Inflammatory macrophage (primary cell): Measurements from ENCODE around the gene CDK5RAP2.
"Not testable (repeated sequence)": the region's sequence is repeated elsewhere in the genome, so short reads cannot be mapped to it uniquely, and the experiment has no call there.

Source experiments
- DNase-seq, 2 donors: peaks; one replicate each; pipeline ENCODE4 v3.0.0-alpha.2; 2020 to 2022

CDK5RAP2 gene

DNA sequence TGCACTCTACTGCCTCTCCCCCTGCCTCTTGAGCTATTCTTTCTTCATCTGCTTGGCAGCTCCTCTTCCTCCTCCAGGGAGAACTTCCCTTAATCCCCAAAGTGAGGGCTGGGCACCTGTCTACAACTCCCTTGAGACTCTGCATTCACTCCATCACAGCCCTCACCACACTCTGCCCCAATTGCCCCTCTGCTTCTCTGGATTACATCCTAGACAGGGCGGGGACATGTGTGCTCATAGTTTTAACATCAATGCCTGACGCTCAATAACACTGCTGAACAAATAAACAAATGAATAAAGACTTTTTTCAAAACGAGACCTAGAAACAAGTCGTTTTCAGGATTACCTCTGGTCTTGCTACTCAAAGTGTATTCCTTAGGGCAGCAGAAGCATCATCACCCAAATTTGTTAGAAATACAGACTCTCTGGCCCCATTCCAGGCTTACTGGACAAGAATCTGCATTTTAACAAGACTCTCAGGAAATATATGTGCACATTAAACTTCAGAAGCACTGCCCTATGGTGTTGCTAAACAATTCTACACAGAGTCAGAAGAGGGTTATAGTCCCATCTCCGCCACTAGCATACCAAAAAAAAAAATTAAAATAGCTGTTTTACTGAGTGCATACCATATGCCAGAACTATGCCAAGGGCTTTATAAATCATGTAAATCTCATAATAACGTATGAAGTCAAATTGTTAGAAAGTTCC is 115.6 kb downstream of the CDK5RAP2 start:
- DNase-seq: no peak

DNA sequence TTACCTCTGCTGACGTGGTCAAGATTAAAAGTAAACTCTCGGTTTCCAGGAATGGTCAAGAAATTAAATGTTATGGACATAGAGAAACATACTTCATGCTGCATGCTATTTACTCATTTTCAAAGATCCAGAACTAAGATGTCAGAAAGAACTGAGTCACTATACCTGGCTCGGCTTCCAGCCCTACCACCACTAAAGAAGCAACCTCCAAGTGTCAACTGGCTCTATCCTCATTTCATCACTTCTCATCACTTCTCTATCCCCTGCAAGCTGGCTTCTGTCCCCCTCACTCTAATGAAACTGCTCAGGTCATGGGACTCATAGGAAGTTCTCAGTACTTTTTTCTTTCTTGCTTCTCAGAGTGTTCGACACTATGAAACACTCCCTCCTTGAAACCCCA is 116.2 kb downstream of the CDK5RAP2 start:
- DNase-seq: peak; percentile 4 to 22

DNA sequence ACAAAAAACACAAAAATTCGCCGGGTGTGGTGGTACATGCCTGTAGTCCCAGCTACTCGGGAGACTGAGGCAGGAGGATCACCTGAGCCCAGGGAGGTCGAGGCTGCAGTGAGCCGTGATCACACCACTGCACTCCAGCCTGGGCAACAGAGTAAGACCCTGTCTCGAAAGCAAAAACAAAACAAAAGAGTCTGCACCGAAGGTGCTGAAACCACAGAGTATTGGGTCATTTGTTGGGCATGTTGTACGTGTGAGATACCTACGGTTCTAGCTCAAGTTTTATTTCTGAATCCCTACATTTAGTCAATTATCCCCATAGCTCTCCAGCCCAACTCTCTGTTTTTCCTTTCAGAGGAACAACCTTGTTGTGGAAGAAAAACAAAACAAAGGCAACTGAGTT is 118.3 kb downstream of the CDK5RAP2 start:
- DNase-seq: not testable (repeated sequence)

- DNase-seq: no peak
Observed at GRCh38 chr9:120456218-120456617, 123.7 kb downstream of the CDK5RAP2 start.

GRCh38 chr9:120454467-120454866 is 125.5 kb downstream of the CDK5RAP2 start:
- no peak for DNase-seq

DNA sequence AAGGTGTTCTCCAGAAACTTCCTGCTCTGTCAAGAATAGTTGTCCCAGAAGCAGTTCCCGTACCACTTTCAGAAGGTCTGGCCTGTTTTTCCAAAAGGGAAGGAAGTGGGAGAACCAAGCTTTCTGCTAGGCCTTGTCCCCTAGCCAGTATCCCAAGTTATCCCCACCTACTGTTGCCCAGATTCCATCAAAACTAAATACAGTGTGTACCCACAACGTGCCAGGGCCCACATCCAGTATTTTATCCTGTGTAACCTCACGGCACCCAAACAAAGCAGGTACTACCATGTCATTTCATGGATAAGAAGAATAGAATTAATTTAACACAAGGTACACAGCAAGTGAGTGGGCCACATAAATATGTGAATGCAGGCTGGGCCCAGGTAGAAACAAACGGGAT is 126.2 kb downstream of the CDK5RAP2 start:
- no peak for DNase-seq

DNA sequence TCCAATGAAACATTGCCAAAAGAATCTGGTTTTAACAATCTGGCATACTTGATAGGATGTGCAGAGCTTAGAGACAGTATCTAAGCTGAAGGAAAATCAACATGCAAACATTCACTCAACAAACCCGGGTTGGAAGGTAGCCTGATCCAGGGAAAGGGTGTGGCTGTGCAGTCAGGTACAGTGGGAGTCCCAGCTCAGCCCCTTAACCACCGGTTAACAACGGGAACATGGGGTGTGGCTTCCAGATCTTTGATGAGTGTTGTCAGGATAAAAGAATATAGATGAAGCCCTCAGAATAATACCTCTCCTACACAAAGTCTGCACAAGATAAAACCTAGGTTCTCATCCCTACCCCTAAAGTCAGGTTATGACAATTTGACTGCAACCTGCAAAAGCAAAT is 127.3 kb downstream of the CDK5RAP2 start:
- no peak for DNase-seq

DNA sequence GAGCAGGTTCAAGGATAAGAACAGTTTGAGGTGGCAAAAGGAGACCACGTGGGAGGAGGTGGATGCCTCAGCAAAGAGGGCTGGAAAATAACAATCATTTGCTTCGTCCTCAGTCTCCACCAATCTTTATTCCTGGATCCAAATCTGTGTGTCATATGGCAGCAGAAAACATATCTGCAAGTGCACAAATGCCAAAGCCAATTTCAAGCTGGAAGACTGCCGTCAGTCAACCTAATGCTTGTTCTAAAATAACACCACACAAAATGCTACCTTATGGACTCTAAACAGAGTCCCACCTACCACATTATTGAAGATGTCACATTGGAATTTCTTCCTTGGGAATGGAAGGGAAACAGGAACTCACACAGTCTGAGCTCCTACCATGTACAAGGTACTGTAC is 129.1 kb downstream of the CDK5RAP2 start:
- no peak for DNase-seq

GRCh38 chr9:120449566-120449965 is 130.4 kb downstream of the CDK5RAP2 start:
- DNase-seq: no peak

GRCh38 chr9:120447959-120448500 is 131.9 kb downstream of the CDK5RAP2 start:
- DNase-seq: no peak

DNA sequence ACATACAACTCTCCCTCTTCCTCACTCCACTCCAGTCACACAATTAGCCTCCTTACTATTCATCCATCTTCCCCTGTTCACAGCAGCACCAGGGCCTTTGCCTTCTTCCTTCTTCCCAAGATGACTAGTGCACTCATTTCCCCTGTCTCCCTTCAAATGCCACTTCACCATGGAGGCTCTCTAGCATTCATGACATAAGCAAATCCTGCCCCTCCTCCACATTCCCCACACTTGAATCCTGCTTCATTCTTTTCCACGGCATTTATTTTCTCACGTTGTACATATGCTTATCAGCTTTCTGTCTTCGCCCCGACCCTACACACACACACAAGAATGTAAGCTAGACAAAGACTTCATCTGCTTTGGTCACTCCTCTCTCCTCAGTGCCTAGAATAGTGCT is 133.3 kb downstream of the CDK5RAP2 start:
- DNase-seq: peak in 1 of 2 donors; percentile 11

- no peak for DNase-seq
Observed at GRCh38 chr9:120443976-120444375, 136.0 kb downstream of the CDK5RAP2 start.

DNA sequence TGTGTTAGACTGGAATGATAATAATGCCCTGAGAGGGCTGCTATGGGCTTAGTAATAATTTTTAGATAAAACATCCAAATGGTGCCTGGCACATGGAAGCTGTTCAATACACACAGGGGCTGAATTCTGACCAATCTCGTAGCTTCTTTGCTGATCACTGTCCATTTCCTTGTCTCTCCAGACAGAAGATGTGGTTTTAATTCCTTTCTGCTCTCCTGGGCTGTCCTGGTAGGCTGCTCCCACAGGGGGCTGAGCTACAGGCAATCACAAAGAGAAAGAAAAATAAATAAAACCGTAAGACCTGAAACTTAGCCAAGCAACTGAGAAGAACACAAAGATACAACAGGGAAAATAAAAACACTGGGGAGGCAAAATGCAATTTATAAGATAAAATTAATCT is 136.5 kb downstream of the CDK5RAP2 start:
- no peak for DNase-seq

DNA sequence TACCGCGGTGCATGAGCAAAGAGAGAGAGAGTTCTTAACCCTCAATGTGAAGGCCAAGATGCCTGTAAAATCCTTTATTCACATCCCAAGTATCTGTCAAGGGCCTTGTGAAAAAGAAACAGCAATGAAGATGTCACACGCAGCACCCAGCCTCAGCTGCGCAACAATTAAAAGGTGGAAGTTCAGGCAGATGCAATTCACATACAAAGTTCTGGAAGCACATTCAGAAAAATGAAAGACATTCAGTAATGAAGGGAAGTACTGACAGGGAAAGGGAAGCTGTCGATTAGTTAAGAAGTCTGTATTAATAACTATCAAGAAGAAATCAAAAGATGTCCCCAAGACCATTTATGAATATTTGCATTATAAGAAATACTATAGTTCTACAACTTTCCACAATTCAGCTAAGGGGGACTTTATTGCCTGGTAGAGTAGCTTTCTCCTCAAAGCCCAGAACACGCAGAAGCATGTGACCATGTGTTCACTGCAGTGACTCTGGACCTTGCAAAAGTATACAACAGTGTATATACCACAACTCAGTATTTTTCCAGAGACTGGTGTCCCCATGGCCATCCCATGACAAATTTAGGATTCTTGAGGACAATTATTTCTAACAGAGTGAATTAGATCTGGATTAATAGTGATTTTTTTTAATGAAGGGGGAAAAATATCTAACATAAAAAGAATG is 137.5 kb downstream of the CDK5RAP2 start:
- DNase-seq: peak; percentile 73 to 84

DNA sequence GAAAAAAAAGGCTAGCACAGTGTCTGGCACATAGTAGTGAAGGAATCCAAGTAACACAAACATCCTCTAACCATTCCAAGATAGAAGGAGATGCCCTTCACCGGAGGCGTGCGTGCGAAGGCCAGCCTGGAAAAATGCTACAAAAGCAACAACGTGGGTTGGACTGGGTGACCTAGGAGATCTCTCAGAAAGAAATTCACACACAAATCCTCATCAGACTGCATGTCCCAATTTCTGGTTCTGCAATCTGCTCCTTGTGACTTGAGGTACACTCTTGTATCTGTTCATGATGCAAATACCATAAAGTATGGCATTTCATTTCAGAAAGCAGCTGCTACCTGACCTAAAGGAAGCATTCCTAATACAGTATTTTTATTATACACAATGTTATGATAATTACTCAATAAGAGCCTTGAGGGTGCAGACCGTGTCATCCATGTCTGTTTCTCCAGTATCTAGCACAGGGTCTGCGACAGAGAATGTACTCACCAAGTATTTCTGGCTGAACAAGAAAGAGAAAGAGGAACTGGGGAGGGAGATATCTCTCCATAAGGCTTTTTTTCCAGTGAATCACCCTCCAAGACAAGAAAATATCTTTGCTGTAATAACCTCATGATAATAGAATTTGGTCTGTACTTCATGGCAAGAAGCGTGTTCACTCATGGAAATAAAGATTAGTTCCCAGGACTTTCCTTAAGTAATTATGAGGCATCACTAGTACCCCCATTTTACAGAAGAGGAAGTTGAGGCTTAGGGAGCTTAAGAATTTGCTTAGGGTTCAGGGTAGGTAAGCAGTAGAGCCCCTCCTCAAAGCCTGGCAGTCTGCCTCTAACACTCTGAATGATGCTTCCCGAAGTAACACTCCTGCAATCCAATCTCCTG is 138.3 kb downstream of the CDK5RAP2 start:
- peak; percentile 76 to 88 for DNase-seq

GRCh38 chr9:120440791-120441190 is 139.2 kb downstream of the CDK5RAP2 start:
- no peak for DNase-seq

- peak; percentile 19 to 49 for DNase-seq
Observed at GRCh38 chr9:120439926-120440325, 140.0 kb downstream of the CDK5RAP2 start.

GRCh38 chr9:120438836-120439546 is 141.0 kb downstream of the CDK5RAP2 start:
- DNase-seq: no peak

DNA sequence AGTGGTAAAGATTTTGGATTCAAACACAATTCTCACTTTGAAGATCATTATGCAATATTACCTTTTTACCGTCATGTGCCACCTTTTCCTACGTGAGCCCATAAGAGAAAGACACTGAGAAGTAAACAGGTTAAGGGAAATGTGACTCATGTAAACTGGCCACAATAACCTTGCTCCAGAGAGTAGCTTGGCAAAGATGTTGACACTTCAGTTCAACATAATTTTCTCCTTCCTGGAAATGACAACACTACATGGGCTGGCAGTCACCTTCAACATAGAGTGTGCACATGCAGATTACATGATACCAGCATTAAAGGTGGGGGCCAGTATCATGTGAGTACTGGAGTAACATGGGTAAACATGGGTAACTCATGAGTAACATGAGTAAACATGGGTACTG is 141.9 kb downstream of the CDK5RAP2 start:
- peak; percentile 33 to 38 for DNase-seq

GRCh38 chr9:120436983-120437475 is 142.9 kb downstream of the CDK5RAP2 start:
- DNase-seq: peak; percentile 75 to 90

DNA sequence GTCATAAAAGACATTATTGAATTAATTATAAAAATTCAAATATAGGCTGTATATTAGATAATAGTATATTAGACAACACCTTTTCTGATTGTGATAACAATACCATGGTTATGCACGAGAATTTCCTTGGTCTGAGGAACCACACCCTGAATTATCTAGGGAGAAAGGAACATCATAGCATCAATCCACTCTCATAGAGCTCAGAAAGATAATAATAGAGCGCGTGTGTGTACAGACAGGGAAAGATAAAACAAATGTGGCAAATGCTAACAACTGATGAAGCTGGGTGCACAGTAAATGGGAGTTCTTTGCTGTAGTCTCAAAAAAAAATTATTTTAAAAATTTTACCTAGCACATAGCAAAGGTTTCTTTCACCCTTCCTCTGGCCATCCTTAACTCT is 143.5 kb downstream of the CDK5RAP2 start:
- DNase-seq: no peak

- DNase-seq: peak; percentile 79
Observed at GRCh38 chr9:120435091-120435490, 144.9 kb downstream of the CDK5RAP2 start.
